ENCODE results near the gene BTG2.

The BTG2 gene

DNA sequence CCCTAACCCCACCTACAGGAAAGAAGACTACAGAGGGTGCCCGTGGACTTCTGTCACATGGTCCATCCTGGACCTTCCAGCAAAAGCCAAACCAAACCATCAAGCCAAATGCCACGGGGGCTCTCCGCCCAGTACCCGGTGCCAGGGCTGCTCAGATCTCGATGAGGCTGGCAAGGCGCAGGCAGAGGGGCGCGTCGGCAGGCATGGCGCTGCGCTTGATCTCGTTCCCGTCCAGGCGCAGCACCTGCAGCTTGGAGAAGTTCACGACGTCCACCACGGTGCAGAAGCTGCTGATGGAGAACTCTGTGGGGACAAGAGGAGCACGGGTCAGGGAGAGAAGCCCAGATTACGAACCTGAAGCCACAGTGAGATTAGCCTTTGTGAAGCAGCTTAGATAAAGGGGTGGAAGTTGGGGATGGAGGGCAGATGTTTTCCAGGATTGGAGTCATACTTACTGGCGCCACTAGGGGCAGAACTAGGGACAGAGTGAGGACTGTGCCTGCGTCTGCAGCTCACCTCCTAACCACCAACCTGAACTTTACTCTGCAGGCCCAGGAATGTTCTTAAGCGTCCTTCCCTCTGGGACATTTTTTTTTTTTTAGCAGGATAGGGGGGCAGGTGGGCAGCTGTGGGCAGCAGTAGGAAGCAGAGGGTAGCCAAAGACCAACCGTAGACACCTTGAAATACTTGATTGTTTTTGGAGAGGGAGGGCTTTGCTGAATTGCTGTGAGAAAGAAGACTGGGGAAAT is 37.0 kb downstream of the BTG2 start:
- peak; percentile 71 for DNase-seq (ENCODE audit: low spot score)

DNA sequence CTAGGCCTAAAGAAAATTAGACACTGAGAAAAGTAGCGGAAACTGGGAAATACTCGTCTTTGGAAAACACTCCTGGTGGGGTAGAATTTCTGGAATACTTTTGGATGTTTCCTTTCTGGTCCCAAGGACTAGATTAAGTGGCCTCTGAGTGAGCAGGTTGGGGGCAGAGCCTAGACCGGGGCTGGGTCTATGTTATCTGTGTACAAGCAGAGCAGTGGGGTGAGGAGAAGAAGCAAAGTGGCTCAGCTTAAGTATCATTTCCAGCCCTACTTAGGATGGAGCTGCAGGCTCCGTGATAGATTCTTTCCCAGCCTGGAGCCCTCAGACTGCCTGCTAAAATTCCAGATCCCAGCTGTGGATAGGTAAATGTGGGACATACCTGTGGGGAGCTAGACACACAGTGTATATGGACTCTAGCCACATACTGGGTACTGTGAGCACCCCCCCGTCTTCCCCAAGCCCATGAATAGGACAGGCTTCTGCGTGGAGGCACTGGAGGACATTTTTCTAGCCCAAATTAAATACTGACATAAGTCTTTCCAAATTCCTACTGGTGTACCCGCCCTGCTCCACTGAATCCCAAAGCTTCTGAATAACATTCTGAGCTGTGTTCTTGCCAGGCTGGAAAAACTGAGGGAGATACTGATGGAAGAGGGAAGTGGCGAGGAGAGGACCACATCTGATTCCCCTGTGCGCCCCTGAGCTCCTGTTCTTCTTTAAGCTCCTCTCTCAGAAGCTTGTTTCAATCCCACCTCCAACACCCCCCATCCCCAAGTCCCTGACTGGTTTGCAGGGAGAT is 38.8 kb downstream of the BTG2 start:
- no peak for DNase-seq (ENCODE audit: low spot score)

DNA sequence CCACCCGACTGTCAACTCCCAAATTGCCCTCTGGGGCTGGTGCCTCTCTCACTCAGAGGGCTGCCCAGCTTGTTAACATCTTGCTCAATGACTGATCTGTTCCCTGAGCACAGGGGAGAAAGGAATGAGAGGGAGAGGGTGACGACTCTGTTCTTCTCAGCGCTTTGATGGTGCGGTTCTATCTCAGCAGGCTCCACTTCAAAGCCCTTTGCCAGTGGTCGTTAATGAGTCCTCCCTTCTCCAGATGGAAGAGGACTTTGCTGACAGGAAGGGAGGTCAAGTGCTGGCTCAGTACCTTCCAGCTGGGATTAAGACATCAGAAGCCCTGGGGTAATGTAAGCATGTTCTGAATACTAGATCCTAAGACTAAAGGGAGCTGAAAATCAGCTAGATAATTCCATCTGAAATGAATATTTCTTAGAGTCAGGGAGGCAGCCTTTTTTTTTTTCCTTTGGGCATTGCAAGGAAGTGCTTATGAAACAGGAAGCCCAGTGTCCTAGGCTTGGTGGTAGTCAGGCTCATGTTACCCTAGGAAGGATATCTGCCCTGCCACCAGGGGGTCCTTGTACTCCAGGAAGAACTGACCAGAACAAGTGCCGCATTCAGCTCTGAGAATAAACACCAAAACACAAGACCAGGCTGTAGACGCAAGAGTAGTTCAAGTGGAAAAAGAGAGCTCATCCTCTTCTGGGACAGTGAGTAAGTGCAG is 40.9 kb downstream of the BTG2 start:
- no peak for DNase-seq (ENCODE audit: low spot score)

GRCh38 chr1:203346769-203347102 is 41.4 kb downstream of the BTG2 start:
- DNase-seq (ENCODE audit: low spot score) = no peak

DNA sequence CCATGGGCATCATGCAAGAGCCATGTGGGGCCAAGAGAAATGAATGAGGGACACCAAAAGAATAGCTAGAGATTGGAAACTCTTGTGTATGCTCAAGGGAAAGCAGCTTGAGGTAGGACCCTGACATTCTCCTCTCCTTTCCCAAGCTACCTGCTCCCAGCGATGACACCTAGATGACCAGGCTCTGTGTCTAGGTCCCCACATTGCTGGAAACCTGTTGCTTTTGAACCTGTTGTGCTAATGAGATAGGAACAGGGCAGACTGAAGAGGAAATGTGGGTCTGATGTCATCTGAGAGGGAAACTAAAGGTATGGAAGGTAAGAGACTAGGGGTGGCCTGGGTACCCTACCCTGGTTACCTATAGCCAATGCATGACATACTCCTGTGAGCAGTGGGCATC is 43.8 kb downstream of the BTG2 start:
- no peak for DNase-seq (ENCODE audit: low spot score)

- DNase-seq (ENCODE audit: low spot score) = no peak
Observed at GRCh38 chr1:203349773-203350524, 44.6 kb downstream of the BTG2 start.

GRCh38 chr1:203351037-203351625 is 45.8 kb downstream of the BTG2 start, which contains the start of gene FMOD:
Gene FMOD (minus strand): TSS chr1:203351122. CDS start chr1:203348270, 2,852 bp downstream.
- no peak for DNase-seq (ENCODE audit: low spot score)

DNA sequence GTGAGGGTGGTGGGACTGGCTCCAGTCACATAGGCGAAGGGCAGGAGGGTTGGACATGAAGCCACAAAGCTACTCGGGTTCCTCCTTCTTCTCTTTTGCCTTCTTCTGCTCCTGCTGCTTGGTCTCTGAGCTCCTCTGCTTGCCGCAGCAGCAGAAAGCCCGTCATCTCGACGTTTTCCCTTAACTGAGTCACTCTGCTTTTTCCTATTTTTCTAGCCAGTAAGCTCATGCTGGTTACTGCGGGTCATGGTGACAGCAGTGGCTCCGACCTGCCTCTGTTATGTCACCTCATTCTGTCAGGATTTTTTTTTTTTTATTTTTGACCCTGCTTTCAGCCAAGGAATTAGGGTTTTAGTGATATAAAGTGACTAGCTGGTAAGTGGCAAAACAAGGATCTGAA is 48.2 kb downstream of the BTG2 start:
- DNase-seq (ENCODE audit: low spot score) = no peak

- no peak for DNase-seq (ENCODE audit: low spot score)
Observed at GRCh38 chr1:203354246-203354645, 48.9 kb downstream of the BTG2 start.

DNA sequence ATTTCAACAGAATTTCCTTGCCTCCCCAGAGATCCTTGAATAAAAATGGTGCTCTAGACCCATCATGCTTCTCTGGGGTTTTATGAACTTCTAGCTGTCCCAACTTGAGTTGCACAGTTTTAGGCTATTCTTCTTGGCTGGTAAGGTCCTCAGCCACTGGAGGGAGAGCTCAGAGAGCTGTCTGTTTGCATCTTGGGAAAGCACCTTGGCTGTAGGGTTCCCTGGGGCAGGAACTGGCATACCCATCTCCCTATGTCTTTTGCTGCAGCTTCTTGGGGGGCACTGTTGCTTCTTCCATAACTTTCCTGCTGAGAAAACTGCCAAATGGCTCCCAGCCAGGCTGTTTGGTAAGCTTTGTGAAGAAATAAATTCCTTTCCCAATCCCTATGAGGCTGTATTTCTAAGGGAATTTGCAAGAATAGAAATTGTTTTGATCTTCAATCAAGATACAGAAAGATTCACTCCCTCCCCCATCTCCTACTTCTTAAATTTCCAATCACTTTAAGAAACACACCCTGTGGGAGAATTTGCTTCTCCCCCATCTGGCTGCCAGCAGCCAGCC is 53.8 kb downstream of the BTG2 start:
- DNase-seq (ENCODE audit: low spot score) = no peak
